Esophagus (tissue), 2 donors: Measurements from ENCODE around the gene LAIR1. TPM values are rescaled to one million over a fixed set of nuclear protein-coding genes. Genes with fewer than 3 reads are reported as not detected.
"Not testable (repeated sequence)": the region's sequence is repeated elsewhere in the genome, so short reads cannot be mapped to it uniquely, and the experiment has no call there.

Experiments
- H3K27ac ChIP-seq, 2 donors: one replicate each; pipeline ENCODE4 v1.5.1; 2013; ENCODE audit warnings: low read depth in 2 of 2, mild to moderate bottlenecking in 2 of 2, inconsistent platforms in 1 of 2, low read length in 1 of 2, moderate library complexity in 1 of 2
- H3K27me3 ChIP-seq, 2 donors: one replicate each; pipeline ENCODE4 v1.6.1; 2013; ENCODE audit warnings: low read length in 2 of 2, control low read depth in 1 of 2, mild to moderate bottlenecking in 1 of 2; ENCODE audit not compliant: insufficient read depth in 2 of 2, control insufficient read depth in 1 of 2
- H3K36me3 ChIP-seq, 2 donors: one replicate each; pipeline ENCODE4 v1.6.1; 2013; ENCODE audit warnings: low read length in 1 of 2; ENCODE audit not compliant: control insufficient read depth in 2 of 2, insufficient read depth in 2 of 2
- H3K4me1 ChIP-seq, 2 donors: one replicate each; pipeline ENCODE4 v1.6.1; 2013; ENCODE audit warnings: low read length in 1 of 2; ENCODE audit not compliant: control insufficient read depth in 2 of 2, insufficient read depth in 2 of 2
- H3K4me3 ChIP-seq, 2 donors: one replicate each; pipeline ENCODE4 v1.5.1; 2013; ENCODE audit warnings: low read length in 2 of 2, mild to moderate bottlenecking in 2 of 2, low read depth in 1 of 2, moderate library complexity in 1 of 2
- H3K9me3 ChIP-seq, 2 donors: one replicate each; pipeline ENCODE4 v1.6.1; 2013; ENCODE audit warnings: mild to moderate bottlenecking in 2 of 2, low read depth in 1 of 2, low read length in 1 of 2, moderate library complexity in 1 of 2; ENCODE audit not compliant: control insufficient read depth in 2 of 2, insufficient read depth in 1 of 2
- WGBS, 2 donors: extraction: QIAGEN DNeasy Blood & Tissue Kit; methylation state at CpG; one replicate each; pipeline ENCODE4 v1.1.7; 2013; 5-methylcytosine and 5-hydroxymethylcytosine counted together
- polyA plus RNA-seq, 2 donors: library from polyadenylated mRNA; stranded (reverse); fragments of 200-250 nt; gene quantifications; one replicate each; pipeline ENCODE4 v1.2.3, GENCODE V29; 2013
- donor health status: healthy with polysubstance abuse.
- donor health status: Bipolar disorder and iron deficiency.

Gene LAIR1
- polyA plus RNA-seq, 2 donors: 1.9 to 2.0 TPM

DNA sequence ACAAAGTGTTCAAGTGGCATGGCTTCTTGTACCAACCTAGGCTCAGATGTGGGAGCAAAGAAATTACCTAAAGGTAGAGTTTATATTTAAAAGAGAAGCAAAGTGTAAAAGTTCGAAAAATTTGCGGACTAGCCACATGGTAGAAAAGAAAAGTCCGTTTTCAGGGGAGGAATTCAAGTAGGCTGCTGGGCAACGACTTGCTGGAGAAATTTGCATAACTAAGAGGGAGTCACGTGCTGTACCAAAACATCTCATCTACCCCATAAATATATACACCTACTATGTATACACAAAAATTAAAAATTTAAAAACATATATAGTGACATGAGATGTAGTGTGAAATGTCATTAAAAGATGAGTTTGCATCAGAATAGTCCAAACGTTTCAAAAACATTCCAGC lies 2.1 kb upstream of the LAIR1 start:
- Histone ChIP-seq H3K9me3 (no peaks in the 10 kb centered on the region), H3K27ac (no peak overlapping the region), H3K4me3 (no peak overlapping the region), H3K4me1 (no peaks in the 10 kb centered on the region), H3K27me3 (no peaks in the 10 kb centered on the region), H3K36me3 (no peaks in the 10 kb centered on the region)
- WGBS, 2 donors: 55 to 61% methylated on average over 6 of the region's 6 CpGs

DNA sequence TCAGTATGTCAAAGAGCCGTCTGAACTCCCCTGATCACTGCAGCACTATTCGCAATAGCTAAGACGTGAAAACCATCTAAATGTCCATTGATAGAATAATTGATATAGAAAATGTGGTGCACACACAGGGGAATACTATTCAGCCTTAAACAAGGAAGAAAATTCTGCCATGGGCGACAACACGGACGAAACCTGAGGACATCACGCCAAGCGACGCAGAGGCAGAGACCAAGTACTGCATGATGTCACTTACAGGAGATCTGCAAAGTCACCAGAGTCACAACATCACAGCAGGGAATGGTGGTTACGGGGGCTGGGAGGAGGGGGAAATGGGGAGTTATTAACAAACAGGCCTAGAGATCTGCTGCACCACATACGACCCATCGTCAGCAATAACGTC lies 1.1 kb upstream of the LAIR1 start:
- H3K9me3 ChIP-seq, H3K36me3 ChIP-seq, H3K27me3 ChIP-seq, H3K4me3 ChIP-seq, H3K27ac ChIP-seq, H3K4me1 ChIP-seq: not testable (repeated sequence)
- WGBS, 2 donors: 89 to 90% methylated on average over 12 to 13 of the region's 13 CpGs

DNA sequence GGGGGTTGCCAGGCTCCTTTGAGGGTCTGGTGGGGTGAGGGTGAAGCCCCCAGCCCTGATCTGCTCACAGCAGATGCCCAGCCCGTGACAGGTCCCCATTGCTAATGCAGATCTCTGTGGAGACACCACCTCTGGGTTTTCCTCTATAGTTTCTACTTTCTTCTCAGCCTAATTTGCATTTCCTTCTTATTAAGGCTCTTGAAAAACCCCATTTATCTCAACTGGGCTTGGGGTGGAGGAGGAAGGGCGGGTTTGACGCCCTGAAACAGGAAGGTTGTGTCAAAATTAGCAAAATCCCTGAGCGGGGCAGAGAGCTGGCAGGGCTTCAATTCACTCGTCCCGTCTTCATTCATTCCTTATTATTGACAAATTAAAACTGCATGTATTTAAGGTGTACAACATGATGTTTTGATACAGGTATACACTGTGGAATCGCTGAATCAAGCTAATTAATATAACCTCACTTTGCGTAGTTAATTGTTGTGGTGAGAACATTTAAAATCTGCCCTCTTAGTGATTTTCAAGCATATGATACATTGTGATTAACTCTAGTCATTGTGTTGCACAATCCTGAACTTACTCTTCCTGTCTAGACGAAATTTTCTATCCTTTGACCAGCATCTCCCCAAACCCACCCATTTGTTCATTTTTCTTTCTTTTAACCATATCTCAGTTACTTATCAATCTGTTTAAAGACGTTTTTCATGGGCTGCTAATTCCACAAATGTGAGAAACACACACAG lies 2.9 kb downstream of the LAIR1 start:
- not testable (repeated sequence) for H3K9me3 ChIP-seq, H3K27me3 ChIP-seq, H3K36me3 ChIP-seq, H3K4me1 ChIP-seq, H3K4me3 ChIP-seq, H3K27ac ChIP-seq
- 34 to 40% methylated on average over 5 to 6 of the region's 10 CpGs for WGBS, 2 donors

DNA sequence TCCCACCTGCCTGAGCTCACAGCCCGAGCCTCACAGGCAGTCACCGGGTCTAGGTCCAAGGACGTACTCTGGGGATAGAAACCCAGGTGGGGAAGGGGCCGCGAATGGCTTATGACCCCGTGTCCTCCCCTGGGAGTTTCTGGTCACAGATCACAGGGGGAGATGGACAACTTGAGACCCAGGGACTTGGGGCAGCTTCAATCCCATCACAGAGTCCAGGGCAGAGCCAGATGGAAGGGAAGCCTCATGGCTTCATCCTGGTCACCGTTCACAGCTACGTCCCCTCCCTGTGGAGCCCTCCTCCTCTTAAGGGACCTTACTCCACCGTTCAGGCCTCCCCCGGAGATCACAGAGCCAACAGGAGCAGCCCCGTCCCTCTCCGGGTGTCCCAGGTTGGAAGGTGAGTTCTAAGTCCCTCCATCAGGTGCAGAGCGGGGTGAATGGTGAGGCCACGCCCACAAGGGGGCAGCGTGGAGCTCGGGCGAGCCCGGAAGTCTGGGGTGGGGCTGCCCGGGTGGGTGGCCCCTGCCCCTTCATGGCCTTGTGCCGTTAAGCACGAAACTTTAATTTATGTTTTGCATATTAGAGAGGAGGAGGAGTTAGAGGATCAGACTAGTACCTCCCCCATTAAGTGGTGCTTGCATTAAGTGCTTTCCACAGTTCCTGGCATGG lies 5.4 kb downstream of the LAIR1 start:
- not testable (repeated sequence) for H3K4me1 ChIP-seq, H3K36me3 ChIP-seq, H3K4me3 ChIP-seq, H3K27me3 ChIP-seq, H3K27ac ChIP-seq, H3K9me3 ChIP-seq
- WGBS, 2 donors: 17 to 27% methylated on average over 12 to 16 of the region's 21 CpGs

DNA sequence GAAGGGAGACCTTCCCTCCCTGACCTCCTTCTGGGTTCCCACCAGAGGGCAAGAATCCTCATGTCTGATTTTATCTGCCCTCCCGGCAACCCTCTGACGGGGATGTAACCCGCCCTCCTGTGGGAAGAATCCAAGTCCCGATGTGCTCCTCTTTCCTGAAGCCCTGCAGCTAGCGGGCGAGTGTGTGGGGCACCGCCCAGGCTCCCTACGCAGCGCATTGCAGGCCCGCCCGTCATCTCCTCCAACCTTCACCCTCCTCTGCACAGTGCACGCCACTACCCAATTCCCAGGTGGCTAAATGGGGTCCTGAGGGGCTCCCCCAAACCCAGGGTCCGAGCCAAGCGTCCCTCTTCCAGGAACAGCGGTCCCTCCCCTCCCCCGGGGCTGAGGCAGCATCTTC lies 7.3 kb downstream of the LAIR1 start:
- Histone ChIP-seq H3K9me3 (no peaks in the 10 kb centered on the region), H3K27me3 (no peaks in the 10 kb centered on the region), H3K4me1 (no peaks in the 10 kb centered on the region), H3K36me3 (no peaks in the 10 kb centered on the region), H3K27ac (no peak overlapping the region), H3K4me3 (no peak overlapping the region)
- WGBS, 2 donors: 71 to 76% methylated on average over 16 of the region's 16 CpGs

DNA sequence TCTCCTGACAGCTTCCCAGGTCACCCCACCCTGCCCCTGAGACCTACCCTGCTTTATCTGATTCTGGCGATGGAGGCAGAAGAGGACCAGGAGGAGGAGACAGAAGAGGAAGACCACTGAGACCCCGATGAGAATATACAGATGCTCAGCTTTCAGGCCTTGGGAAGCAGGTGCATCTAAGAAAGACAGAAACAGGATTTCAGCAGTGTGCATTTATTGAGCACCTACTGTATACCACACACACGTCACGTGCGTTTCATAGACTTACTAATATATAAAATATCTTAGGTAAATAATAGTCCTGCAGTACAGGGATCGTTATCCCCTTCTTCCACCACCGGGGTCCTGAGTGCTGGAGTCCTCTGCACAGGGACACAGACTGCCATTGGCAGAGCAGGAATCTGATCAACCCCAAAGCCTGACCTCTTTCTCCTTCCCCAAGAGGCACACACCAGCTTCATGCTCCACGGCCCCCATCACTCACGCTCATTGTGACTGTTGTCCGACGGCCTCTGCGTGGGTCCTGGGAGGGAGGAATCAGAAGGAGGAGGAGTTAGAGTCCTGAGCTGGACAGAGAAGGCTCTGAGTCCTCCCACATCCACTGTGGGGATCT lies 8.2 kb downstream of the LAIR1 start:
- H3K27ac ChIP-seq: no peak overlapping the region
- no peaks in the 10 kb centered on the region for H3K4me1 ChIP-seq
- H3K27me3 ChIP-seq: no peaks in the 10 kb centered on the region
- no peak overlapping the region for H3K4me3 ChIP-seq
- H3K9me3 ChIP-seq: no peaks in the 10 kb centered on the region
- 76 to 77% methylated on average over 12 of the region's 12 CpGs for WGBS, 2 donors
- no peaks in the 10 kb centered on the region for H3K36me3 ChIP-seq

DNA sequence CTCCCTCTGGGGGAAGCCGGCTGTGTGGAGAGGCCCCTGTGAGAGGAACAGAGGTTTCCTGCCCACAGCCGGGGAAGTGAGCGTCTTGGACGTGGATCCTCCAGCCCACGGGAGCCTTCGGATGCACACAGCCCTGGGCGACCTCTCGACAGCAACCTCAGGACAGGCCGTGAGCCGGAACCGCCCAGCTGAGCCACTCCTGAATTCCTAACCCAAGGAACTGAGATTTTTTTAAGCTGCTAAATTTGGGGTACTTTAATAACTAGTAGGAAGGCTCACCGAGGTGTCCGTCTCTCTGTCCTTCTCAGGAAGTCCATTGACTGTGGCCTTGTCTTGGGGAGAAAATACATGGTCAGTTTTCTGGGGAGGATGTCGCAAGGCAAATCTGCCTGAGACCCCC lies 9.1 kb downstream of the LAIR1 start:
- Histone ChIP-seq H3K36me3 (no peaks in the 10 kb centered on the region), H3K27ac (no peak overlapping the region), H3K4me3 (no peak overlapping the region), H3K9me3 (no peaks in the 10 kb centered on the region), H3K27me3 (no peaks in the 10 kb centered on the region), H3K4me1 (no peaks in the 10 kb centered on the region)
- WGBS, 2 donors: 78 to 80% methylated on average over 14 of the region's 14 CpGs

DNA sequence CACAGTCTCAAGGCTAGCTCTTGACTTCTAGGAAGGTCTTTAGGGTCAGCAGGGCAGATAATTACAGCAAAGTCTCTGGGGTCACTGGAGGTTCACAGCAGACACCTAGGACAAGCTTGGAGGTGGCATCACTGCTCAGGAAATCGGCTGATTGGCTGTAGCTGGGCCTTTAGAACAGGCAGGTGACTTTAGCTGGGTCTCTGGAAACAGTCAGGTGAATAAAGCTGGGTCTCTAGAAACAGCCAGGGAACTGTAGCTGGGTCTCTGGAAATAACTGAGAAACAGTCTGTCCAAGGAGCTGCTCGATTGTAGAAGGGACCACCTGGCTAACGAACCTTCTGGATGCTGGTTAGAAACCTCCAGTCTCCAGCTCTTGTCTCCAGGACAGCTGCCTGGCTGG lies 10.0 kb downstream of the LAIR1 start:
- Histone ChIP-seq H3K27ac (no peak overlapping the region), H3K9me3 (no peaks in the 10 kb centered on the region), H3K4me1 (no peaks in the 10 kb centered on the region), H3K4me3 (no peak overlapping the region), H3K27me3 (no peaks in the 10 kb centered on the region), H3K36me3 (no peaks in the 10 kb centered on the region)
- 63 to 73% methylated on average over 3 of the region's 3 CpGs for WGBS, 2 donors

DNA sequence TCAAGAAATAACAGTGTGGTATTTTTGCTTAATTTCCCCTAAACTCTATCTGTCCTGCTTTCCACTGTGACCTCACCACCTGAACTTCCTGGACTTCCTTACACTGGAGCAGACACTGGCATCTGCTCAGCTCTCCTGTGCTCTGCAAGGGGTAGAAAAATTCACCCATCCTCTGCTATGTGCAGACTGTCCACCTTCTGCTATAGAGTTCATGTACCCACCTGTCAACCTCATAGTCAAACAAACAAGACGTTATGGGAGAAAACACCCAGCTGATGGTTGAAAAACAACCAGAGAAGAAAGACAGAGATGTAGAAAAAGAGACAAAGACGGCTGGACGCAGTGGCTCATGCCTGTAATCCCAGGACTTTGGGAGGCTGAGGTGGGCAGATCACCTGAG lies 12.2 kb downstream of the LAIR1 start:
- WGBS, 2 donors: 53 to 65% methylated on average over 3 of the region's 3 CpGs
- Histone ChIP-seq H3K4me1 (no peaks in the 10 kb centered on the region), H3K27ac (no peak overlapping the region), H3K27me3 (no peaks in the 10 kb centered on the region), H3K9me3 (no peaks in the 10 kb centered on the region), H3K36me3 (no peaks in the 10 kb centered on the region), H3K4me3 (no peak overlapping the region)

DNA sequence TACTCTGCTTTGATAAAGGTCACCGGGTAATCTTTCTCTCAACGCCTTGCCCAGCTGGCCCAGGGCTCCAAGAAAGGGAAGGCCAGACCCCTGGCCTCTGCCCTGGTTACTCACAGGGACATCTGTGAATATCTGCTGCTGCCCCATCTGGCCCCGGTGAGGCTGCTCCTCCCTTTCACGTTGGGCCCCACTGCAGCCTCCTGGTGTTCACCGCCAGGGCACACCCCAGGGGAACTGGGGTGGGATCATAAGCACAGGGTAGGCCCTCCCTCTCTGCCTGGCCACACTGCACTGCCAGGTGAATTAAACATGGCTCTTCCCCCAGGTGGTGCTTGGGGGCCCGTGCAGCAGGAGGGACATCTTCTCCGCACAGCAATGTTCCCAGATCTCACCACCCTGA lies 12.7 kb downstream of the LAIR1 start:
- Histone ChIP-seq H3K4me1 (no peaks in the 10 kb centered on the region), H3K36me3 (no peaks in the 10 kb centered on the region), H3K4me3 (no peak overlapping the region), H3K9me3 (no peaks in the 10 kb centered on the region), H3K27me3 (no peaks in the 10 kb centered on the region), H3K27ac (no peak overlapping the region)
- WGBS, 2 donors: 58 to 65% methylated on average over 7 of the region's 7 CpGs
